NT2/D1 (cell line): ENCODE measurements around the gene C6orf120.

ENCODE experiments used
- DNase-seq: peaks from one replicate; pipeline ENCODE4 v3.0.0-alpha.2; 2011; ENCODE audit warnings: low read depth, low spot score
- H3K27me3 ChIP-seq: 2 replicates; pipeline ENCODE4 v1.6.0; 2011; ENCODE audit warnings: mild to moderate bottlenecking; ENCODE audit not compliant: insufficient read length, insufficient read depth
- H3K36me3 ChIP-seq: 2 replicates; pipeline ENCODE4 v1.6.1; 2011; ENCODE audit warnings: mild to moderate bottlenecking, low read length, mixed read lengths; ENCODE audit not compliant: insufficient read depth, insufficient read length
- H3K4me1 ChIP-seq: 2 replicates; pipeline ENCODE4 v1.5.1; 2011; ENCODE audit not compliant: insufficient read depth, insufficient read length
- H3K4me3 ChIP-seq: 2 replicates; pipeline ENCODE4 v1.5.1; 2011; ENCODE audit warnings: low read depth; ENCODE audit not compliant: insufficient read length
- H3K9ac ChIP-seq: 2 replicates; pipeline ENCODE4 v1.6.0; 2011; ENCODE audit warnings: low read depth; ENCODE audit not compliant: insufficient read length
- H3K9me3 ChIP-seq: 2 replicates; pipeline ENCODE4 v1.5.1; 2011; ENCODE audit warnings: mild to moderate bottlenecking, low read length; ENCODE audit not compliant: insufficient read depth
- SUZ12 ChIP-seq: IDR thresholded peaks from 2 replicates; pipeline ENCODE4 v1.6.1; 2011; ENCODE audit not compliant: insufficient read length, insufficient read depth; ENCODE audit errors: extremely low read depth
- YY1 ChIP-seq: IDR thresholded peaks from 2 replicates; pipeline ENCODE4 v1.6.1; 2011; ENCODE audit not compliant: insufficient read length, insufficient read depth
- ZNF274 ChIP-seq: IDR thresholded peaks from 2 replicates; pipeline ENCODE4 v1.6.1; 2011; ENCODE audit warnings: mild to moderate bottlenecking, low read depth, low read length

Gene C6orf120

GRCh38 chr6:169659820-169660610 is 41.9 kb upstream of the C6orf120 start:
- TF ChIP-seq YY1 (no peak), ZNF274 (no peak), SUZ12 (no peak)
- Histone ChIP-seq H3K9me3 (no peaks in the 10 kb centered on the region; the same call in 1 of the 2 replicates), H3K27me3 (no peaks in the 10 kb centered on the region), H3K9ac (no peak overlapping the region), H3K4me3 (no peak overlapping the region), H3K36me3 (peaks cover 84% of the 10 kb centered on the region), H3K4me1 (no peaks in the 10 kb centered on the region)
- no peak for DNase-seq

GRCh38 chr6:169660751-169661390 is 41.1 kb upstream of the C6orf120 start:
- peaks cover 83% of the 10 kb centered on the region for H3K36me3 ChIP-seq
- H3K9ac ChIP-seq: no peak overlapping the region
- H3K4me1 ChIP-seq: no peaks in the 10 kb centered on the region
- DNase-seq: no peak
- no peaks in the 10 kb centered on the region; the same call in 1 of the 2 replicates for H3K9me3 ChIP-seq
- no peak overlapping the region for H3K4me3 ChIP-seq
- TF ChIP-seq SUZ12: no peak
- TF ChIP-seq ZNF274: no peak
- no peak for TF ChIP-seq YY1
- no peaks in the 10 kb centered on the region for H3K27me3 ChIP-seq

GRCh38 chr6:169661391-169661756 is 40.6 kb upstream of the C6orf120 start:
- DNase-seq: no peak
- no peak for TF ChIP-seq YY1
- no peak for TF ChIP-seq ZNF274
- no peak for TF ChIP-seq SUZ12
- H3K36me3 ChIP-seq: peaks cover 79% of the 10 kb centered on the region

GRCh38 chr6:169663468-169663867 is 38.5 kb upstream of the C6orf120 start:
- no peaks in the 10 kb centered on the region for H3K9me3 ChIP-seq
- H3K4me1 ChIP-seq: peaks cover 4% of the 10 kb centered on the region
- peaks cover 81% of the 10 kb centered on the region for H3K36me3 ChIP-seq
- no peak overlapping the region for H3K4me3 ChIP-seq
- H3K27me3 ChIP-seq: no peaks in the 10 kb centered on the region
- DNase-seq: no peak
- no peak for TF ChIP-seq YY1
- TF ChIP-seq ZNF274: no peak
- TF ChIP-seq SUZ12: no peak
- H3K9ac ChIP-seq: no peak overlapping the region

More at GRCh38 chr6:169661391-169661756, 40.6 kb upstream of the C6orf120 start:
- H3K9me3 ChIP-seq: no peaks in the 10 kb centered on the region; the same call in 1 of the 2 replicates
- no peaks in the 10 kb centered on the region for H3K4me1 ChIP-seq
- H3K9ac ChIP-seq: no peak overlapping the region
- no peak overlapping the region for H3K4me3 ChIP-seq
- H3K27me3 ChIP-seq: no peaks in the 10 kb centered on the region

GRCh38 chr6:169664227-169664626 is 37.7 kb upstream of the C6orf120 start:
- Histone ChIP-seq H3K4me3 (no peak overlapping the region), H3K9me3 (no peaks in the 10 kb centered on the region), H3K4me1 (peaks cover 4% of the 10 kb centered on the region), H3K9ac (no peak overlapping the region), H3K27me3 (no peaks in the 10 kb centered on the region), H3K36me3 (peaks cover 84% of the 10 kb centered on the region)
- no peak for DNase-seq
- TF ChIP-seq YY1: no peak
- no peak for TF ChIP-seq SUZ12
- TF ChIP-seq ZNF274: no peak

- Histone ChIP-seq H3K27me3 (no peaks in the 10 kb centered on the region), H3K4me1 (peaks cover 4% of the 10 kb centered on the region), H3K9ac (no peak overlapping the region), H3K9me3 (no peaks in the 10 kb centered on the region), H3K36me3 (peaks cover 85% of the 10 kb centered on the region), H3K4me3 (no peak overlapping the region)
- no peak for TF ChIP-seq SUZ12
- no peak for TF ChIP-seq ZNF274
- TF ChIP-seq YY1: no peak
- no peak for DNase-seq
Observed at GRCh38 chr6:169665289-169665688, 36.6 kb upstream of the C6orf120 start.

DNA sequence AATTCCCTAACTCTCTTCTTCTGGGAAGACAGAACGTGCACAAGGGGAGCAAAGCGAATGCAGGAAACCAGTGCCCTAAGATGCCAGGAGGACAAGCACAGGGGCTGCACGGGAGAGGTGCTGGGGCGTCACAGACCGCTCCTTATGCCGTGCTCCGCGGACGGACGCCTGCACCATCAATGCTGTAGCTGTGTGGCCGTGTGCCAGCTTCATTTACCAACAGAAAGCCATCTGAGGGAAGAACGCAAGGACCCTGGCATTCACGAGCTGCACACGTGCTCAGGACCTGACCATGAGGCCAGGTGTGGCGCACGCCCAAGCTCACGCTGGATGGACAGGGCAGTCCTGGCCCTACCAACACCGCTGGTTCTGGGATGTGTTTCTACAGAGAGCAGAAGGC is 35.5 kb upstream of the C6orf120 start:
- peaks cover 86% of the 10 kb centered on the region for H3K36me3 ChIP-seq

More for the DNA sequence above, 35.5 kb upstream of the C6orf120 start:
- no peak overlapping the region for H3K4me3 ChIP-seq
- H3K9ac ChIP-seq: no peak overlapping the region
- H3K27me3 ChIP-seq: no peaks in the 10 kb centered on the region
- no peak for DNase-seq
- peaks cover 4% of the 10 kb centered on the region for H3K4me1 ChIP-seq
- no peaks in the 10 kb centered on the region for H3K9me3 ChIP-seq
- no peak for TF ChIP-seq ZNF274
